CD4-positive, alpha-beta T cell treated with Interleukin-4 for 4 hours (primary cell): ENCODE data around the gene ZNF727.
A peak's percentile ranks its signal among the peaks of the same experiment; 100 is the strongest.
"Not testable (repeated sequence)": the region's sequence is repeated elsewhere in the genome, so short reads cannot be mapped to it uniquely, and the experiment has no call there.

ENCODE experiments used
- DNase-seq: peaks from one replicate; pipeline ENCODE4 v3.0.0-alpha.2; 2020

The ZNF727 gene

GRCh38 chr7:64045301-64046040 lies at the start of gene ZNF727:
TSS of gene ZNF727 (plus strand) at chr7:64045434. CDS start at chr7:64045622, 188 bp downstream.
- DNase-seq = peak; percentile 1

- DNase-seq = no peak
Measured at GRCh38 chr7:63998549-63998948, 46.7 kb upstream of the ZNF727 start, which contains the start of gene ZNF722. TSS of gene ZNF722 (plus strand) at chr7:63998849. CDS start at chr7:63998962, 113 bp downstream.

DNA sequence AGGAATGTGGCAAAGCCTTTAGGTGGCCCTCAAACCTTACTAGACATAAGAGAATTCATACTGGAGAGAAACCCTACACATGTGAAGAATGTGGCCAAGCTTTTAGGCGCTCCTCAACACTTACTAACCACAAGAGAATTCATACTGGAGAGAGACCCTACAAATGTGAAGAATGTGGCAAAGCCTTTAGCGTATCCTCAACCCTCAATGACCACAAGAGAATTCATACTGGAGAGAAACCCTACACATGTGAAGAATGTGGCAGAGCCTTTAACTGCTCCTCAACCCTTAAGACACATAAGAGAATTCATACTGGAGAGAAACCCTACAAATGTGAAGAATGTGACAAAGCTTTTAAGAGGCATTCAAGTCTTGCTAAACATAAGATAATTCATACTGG lies 29.7 kb upstream of the ZNF727 start:
- not testable (repeated sequence) for DNase-seq

- no peak for DNase-seq
Measured at GRCh38 chr7:64035388-64035787, 9.8 kb upstream of the ZNF727 start.

GRCh38 chr7:64037095-64037494 lies 8.1 kb upstream of the ZNF727 start:
- DNase-seq = no peak

GRCh38 chr7:64046041-64046389 lies 781 bp downstream of the ZNF727 start:
- DNase-seq = no peak

DNA sequence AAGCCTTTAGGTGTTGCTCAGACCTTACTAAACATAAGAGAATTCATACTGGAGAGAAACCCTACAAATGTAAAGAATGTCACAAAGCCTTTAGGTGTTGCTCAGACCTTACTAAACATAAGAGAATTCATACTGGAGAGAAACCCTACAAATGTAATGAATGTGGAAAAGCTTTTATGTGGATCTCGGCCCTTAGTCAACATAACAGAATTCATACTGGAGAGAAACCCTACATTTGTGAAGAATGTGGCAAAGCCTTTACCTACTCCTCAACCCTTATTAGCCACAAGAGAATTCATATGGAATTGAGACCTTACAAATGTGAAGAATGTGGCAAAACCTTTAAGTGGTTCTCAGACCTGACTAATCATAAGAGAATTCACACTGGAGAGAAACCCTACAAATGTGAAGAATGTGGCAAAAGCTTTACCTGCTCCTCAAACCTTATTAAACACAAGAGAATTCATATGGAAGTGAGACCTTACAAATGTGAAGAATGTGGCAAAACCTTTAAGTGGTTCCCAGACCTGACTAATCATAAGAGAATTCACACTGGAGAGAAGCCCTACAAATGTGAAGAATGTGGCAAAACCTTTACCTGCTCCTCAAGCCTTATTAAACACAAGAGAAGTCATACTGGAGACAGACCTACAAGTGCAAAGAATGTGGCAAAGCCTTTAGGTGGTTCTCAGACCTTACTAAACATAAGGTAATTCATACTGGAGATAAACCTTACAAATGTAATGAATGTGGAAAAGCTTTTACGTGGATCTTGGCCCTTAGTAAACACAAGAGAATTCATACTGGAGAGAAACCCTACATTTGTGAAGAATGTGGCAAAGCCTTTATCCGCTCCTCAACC lies 32.8 kb downstream of the ZNF727 start:
- not testable (repeated sequence) for DNase-seq

DNA sequence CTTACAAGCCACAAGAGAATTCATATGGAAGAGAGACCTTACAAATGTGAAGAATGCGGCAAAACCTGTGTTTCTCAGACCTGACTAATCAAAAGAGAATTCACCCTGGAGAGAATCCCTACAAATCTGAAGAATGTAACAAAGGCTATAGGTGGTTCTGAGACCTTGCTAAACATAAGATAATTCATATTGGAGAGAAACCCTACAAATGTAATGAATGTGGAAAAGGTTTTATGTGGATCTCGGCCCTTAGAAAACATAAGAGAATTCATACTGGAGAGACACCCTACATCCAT lies 33.4 kb downstream of the ZNF727 start:
- no peak for DNase-seq

- DNase-seq = no peak
Measured at GRCh38 chr7:64087501-64087900, 42.3 kb downstream of the ZNF727 start.

GRCh38 chr7:64088863-64089262 lies 43.6 kb downstream of the ZNF727 start:
- DNase-seq = not testable (repeated sequence)
